ENCODE results near the gene CBX4. TPM values are rescaled to one million over a fixed set of nuclear protein-coding genes. Genes with fewer than 3 reads are reported as not detected.

CBX4 gene
- total RNA-seq, 1 donor from 2014 or later: 16.9 TPM

DNA sequence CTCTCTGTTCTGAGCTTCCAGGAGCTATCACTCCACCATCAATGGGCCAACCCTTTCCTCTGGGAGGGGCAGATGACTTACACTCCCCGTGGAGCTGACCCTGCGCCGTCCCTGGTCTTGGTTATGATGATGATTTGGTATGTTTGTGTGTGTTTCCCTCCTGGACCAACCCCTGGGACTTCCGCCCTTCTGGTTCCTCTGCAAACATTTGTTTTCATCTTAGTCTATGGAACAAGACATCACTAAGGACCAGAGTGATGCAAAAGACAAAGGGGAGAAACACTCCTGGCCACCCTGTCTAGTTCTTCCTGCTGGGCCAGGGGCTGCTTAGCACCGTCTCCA, 13.7 kb downstream of the CBX4 start:
- Histone ChIP-seq H3K79me2 (ENCODE audit: insufficient read depth, low read length) (no peaks in the 10 kb centered on the region), H3K27me3 (ENCODE audit: insufficient read depth, low read length) (peaks cover 6% of the 10 kb centered on the region), H3K4me2 (ENCODE audit: low read length) (no peak overlapping the region), H3K4me1 (ENCODE audit: insufficient read depth, low read length) (no peaks in the 10 kb centered on the region), H3K9ac (ENCODE audit: low read length) (no peak overlapping the region), H3K27ac (ENCODE audit: low read depth, low read length) (no peak overlapping the region), H4K20me1 (ENCODE audit: insufficient read depth, low read length) (no peaks in the 10 kb centered on the region), H3K4me3 (ENCODE audit: insufficient read depth, low read depth, low read length) (no peak overlapping the region), H3K9me3 (ENCODE audit: insufficient read depth, low read depth, low read length) (no peaks in the 10 kb centered on the region), H2AFZ (ENCODE audit: low read depth, low read length) (no peak overlapping the region), H3K36me3 (ENCODE audit: insufficient read depth, low read length) (no peaks in the 10 kb centered on the region)
- Mint-ChIP-seq H3K9me3 (ENCODE audit: unreplicated experiment) (peaks cover 6% of the 10 kb centered on the region), H3K4me1 (ENCODE audit: low read depth, unreplicated experiment) (peaks cover 6% of the 10 kb centered on the region), H3K4me3 (ENCODE audit: unreplicated experiment) (no peak overlapping the region), H3K27ac (ENCODE audit: unreplicated experiment) (no peak overlapping the region), H3K36me3 (ENCODE audit: low read depth, unreplicated experiment) (no peaks in the 10 kb centered on the region), H3K27me3 (ENCODE audit: low read depth, unreplicated experiment) (peaks cover 59% of the 10 kb centered on the region)
- DNase-seq (ENCODE audit: low read depth) (no peak), FAIRE-seq (no peak)
- TF ChIP-seq, protein P1, sequence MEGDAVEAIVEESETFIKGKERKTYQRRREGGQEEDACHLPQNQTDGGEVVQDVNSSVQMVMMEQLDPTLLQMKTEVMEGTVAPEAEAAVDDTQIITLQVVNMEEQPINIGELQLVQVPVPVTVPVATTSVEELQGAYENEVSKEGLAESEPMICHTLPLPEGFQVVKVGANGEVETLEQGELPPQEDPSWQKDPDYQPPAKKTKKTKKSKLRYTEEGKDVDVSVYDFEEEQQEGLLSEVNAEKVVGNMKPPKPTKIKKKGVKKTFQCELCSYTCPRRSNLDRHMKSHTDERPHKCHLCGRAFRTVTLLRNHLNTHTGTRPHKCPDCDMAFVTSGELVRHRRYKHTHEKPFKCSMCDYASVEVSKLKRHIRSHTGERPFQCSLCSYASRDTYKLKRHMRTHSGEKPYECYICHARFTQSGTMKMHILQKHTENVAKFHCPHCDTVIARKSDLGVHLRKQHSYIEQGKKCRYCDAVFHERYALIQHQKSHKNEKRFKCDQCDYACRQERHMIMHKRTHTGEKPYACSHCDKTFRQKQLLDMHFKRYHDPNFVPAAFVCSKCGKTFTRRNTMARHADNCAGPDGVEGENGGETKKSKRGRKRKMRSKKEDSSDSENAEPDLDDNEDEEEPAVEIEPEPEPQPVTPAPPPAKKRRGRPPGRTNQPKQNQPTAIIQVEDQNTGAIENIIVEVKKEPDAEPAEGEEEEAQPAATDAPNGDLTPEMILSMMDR (IDR thresholded peaks at IDR 0.05; ENCODE audit: insufficient read depth, low read depth, low read length): no peak
- TF ChIP-seq EZH2 (IDR thresholded peaks at IDR 0.05; ENCODE audit: insufficient read depth, low read length): no peak

DNA sequence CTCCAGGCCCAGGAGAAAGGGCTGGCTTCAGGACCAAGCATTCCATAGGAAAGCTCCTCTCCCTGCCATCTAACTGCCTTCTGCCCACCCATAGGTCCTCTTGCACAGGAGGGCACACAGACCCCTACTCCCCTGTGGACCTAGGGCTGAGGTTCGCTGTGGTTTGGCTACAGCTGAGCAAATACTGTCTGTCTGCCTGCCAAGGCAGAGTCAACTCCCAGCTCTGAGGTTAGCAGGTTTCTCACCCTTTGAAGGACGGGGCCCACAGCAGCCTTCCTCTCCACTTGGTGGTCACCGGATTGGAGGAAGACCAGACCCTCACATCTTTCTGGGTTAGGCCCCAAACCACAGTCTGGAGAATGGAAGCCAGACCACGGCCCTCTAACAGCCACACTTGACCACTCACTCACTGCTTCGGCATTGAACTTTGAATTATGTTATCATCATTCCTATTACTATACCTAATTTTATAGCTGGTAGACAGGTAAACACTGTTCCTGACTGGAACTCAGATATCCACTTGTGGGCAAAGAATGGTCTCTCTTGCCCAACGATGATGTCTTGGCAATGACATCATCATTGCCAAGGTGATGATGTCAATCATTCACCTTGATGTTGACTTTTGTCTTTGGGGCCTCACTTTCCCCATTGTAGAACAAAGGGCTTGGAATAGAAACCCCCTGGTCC, 14.2 kb downstream of the CBX4 start:
- Histone ChIP-seq H4K20me1 (ENCODE audit: insufficient read depth, low read length) (no peaks in the 10 kb centered on the region), H3K27me3 (ENCODE audit: insufficient read depth, low read length) (peaks cover 6% of the 10 kb centered on the region), H3K4me1 (ENCODE audit: insufficient read depth, low read length) (no peaks in the 10 kb centered on the region), H3K4me2 (ENCODE audit: low read length) (no peak overlapping the region), H3K9me3 (ENCODE audit: insufficient read depth, low read depth, low read length) (no peaks in the 10 kb centered on the region), H3K4me3 (ENCODE audit: insufficient read depth, low read depth, low read length) (no peak overlapping the region), H3K27ac (ENCODE audit: low read depth, low read length) (no peak overlapping the region), H3K36me3 (ENCODE audit: insufficient read depth, low read length) (no peaks in the 10 kb centered on the region), H3K9ac (ENCODE audit: low read length) (no peak overlapping the region), H2AFZ (ENCODE audit: low read depth, low read length) (no peak overlapping the region), H3K79me2 (ENCODE audit: insufficient read depth, low read length) (no peaks in the 10 kb centered on the region)
- Mint-ChIP-seq H3K27me3 (ENCODE audit: low read depth, unreplicated experiment) (peaks cover 62% of the 10 kb centered on the region), H3K36me3 (ENCODE audit: low read depth, unreplicated experiment) (no peaks in the 10 kb centered on the region), H3K9me3 (ENCODE audit: unreplicated experiment) (peaks cover 6% of the 10 kb centered on the region), H3K27ac (ENCODE audit: unreplicated experiment) (no peak overlapping the region), H3K4me1 (ENCODE audit: low read depth, unreplicated experiment) (peaks cover 6% of the 10 kb centered on the region), H3K4me3 (ENCODE audit: unreplicated experiment) (no peak overlapping the region)
- TF ChIP-seq EZH2 (IDR thresholded peaks at IDR 0.05; ENCODE audit: insufficient read depth, low read length): no peak
- TF ChIP-seq, protein P1 (IDR thresholded peaks at IDR 0.05; ENCODE audit: insufficient read depth, low read depth, low read length): no peak
- FAIRE-seq (no peak), DNase-seq (ENCODE audit: low read depth) (no peak)

DNA sequence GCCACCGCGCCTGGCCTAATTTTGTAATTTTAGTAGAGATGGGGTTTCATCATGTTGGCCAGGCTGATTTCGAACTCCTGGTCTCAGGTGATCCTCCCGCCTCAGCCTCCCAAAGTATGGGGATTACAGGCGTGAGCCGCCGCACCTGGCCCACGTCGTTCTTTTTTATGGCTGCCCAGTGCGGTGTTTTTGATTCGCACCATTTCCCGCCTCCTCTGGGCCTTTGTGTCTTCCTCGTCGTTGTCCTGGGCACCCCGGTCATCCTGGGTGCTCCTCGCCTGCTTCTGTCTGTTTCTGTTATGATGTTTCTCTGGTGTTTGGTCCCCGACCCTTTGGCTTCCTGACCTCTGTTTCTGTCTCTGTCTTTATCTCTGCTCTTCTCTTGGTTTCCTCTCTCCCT, 15.0 kb downstream of the CBX4 start:
- no peak for FAIRE-seq
- Mint-ChIP-seq H3K4me3 (ENCODE audit: unreplicated experiment) (no peak overlapping the region), H3K36me3 (ENCODE audit: low read depth, unreplicated experiment) (no peaks in the 10 kb centered on the region), H3K27ac (ENCODE audit: unreplicated experiment) (no peak overlapping the region), H3K4me1 (ENCODE audit: low read depth, unreplicated experiment) (peaks cover 6% of the 10 kb centered on the region), H3K9me3 (ENCODE audit: unreplicated experiment) (peaks cover 9% of the 10 kb centered on the region), H3K27me3 (ENCODE audit: low read depth, unreplicated experiment) (peaks cover 68% of the 10 kb centered on the region)
- no peak overlapping the region for H2AFZ ChIP-seq (ENCODE audit: low read depth, low read length)
- no peak overlapping the region for H3K9ac ChIP-seq (ENCODE audit: low read length)
- H3K4me1 ChIP-seq (ENCODE audit: insufficient read depth, low read length): no peaks in the 10 kb centered on the region
- TF ChIP-seq EZH2 (IDR thresholded peaks at IDR 0.05; ENCODE audit: insufficient read depth, low read length): no peak
- TF ChIP-seq, protein P1 (IDR thresholded peaks at IDR 0.05; ENCODE audit: insufficient read depth, low read depth, low read length): no peak
- peaks cover 11% of the 10 kb centered on the region for H3K27me3 ChIP-seq (ENCODE audit: insufficient read depth, low read length)
- no peak overlapping the region for H3K4me3 ChIP-seq (ENCODE audit: insufficient read depth, low read depth, low read length)
- no peak overlapping the region for H3K4me2 ChIP-seq (ENCODE audit: low read length)
- DNase-seq (ENCODE audit: low read depth): no peak
- H3K27ac ChIP-seq (ENCODE audit: low read depth, low read length): no peak overlapping the region
- no peaks in the 10 kb centered on the region for H4K20me1 ChIP-seq (ENCODE audit: insufficient read depth, low read length)
- no peaks in the 10 kb centered on the region for H3K79me2 ChIP-seq (ENCODE audit: insufficient read depth, low read length)
- H3K9me3 ChIP-seq (ENCODE audit: insufficient read depth, low read depth, low read length): no peaks in the 10 kb centered on the region
- H3K36me3 ChIP-seq (ENCODE audit: insufficient read depth, low read length): no peaks in the 10 kb centered on the region
